OCI-LY7 (cell line): ENCODE results near the gene C17orf67. TPM values are rescaled to one million over a fixed set of nuclear protein-coding genes. Genes with fewer than 3 reads are reported as not detected.

Experiments
- BruUV-seq: library from RNA; stranded (reverse); fragments of 400-500 nt; replicated peaks from 2 replicates; lab custom pipeline; 2021; lab: Mats Ljungman, UMichigan
- CTCF ChIA-PET: fragments of 300-600 bp; sonication (Branson Sonifier 250); formaldehyde crosslinking; loops from one replicate; lab custom pipeline; 2022; ENCODE audit warnings: antibody characterized with exemption; ENCODE audit not compliant: unreplicated experiment; lab: Charles Lee
- POLR2A ChIA-PET: fragments of 300-600 bp; sonication (Branson Sonifier 250); formaldehyde crosslinking; loops from one replicate; lab custom pipeline; 2022; ENCODE audit warnings: antibody characterized with exemption; lab: Charles Lee
- DNase-seq: peaks from one replicate; pipeline ENCODE4 v3.0.0-alpha.2; 2015; ENCODE audit warnings: low spot score
- H2AFZ ChIP-seq: fragments of 200-600 bp; sonication (generic), shearing (Covaris generic); 2 replicates; pipeline ENCODE4 v1.6.1; 2014; ENCODE audit warnings: mild to moderate bottlenecking, antibody characterized with exemption, low read length, moderate library complexity
- H3K27ac ChIP-seq: fragments of 200-600 bp; sonication (generic); 2 replicates; pipeline ENCODE4 v1.5.1; 2014; ENCODE audit warnings: mixed run types, low read depth, mild to moderate bottlenecking, moderate library complexity, low read length, inconsistent platforms; ENCODE audit not compliant: poor library complexity, severe bottlenecking
- H3K36me3 ChIP-seq: fragments of 200-600 bp; sonication (generic); 2 replicates; pipeline ENCODE4 v1.6.1; 2014; ENCODE audit warnings: mild to moderate bottlenecking, antibody characterized with exemption, low read length, moderate library complexity, mixed read lengths; ENCODE audit not compliant: insufficient read depth
- H3K4me1 ChIP-seq: fragments of 200-600 bp; sonication (generic); 2 replicates; pipeline ENCODE4 v1.5.1; 2014; ENCODE audit warnings: mild to moderate bottlenecking, low read length; ENCODE audit not compliant: insufficient read depth, poor library complexity, severe bottlenecking
- H3K4me2 ChIP-seq: fragments of 200-600 bp; sonication (generic); 2 replicates; pipeline ENCODE4 v1.6.1; 2014; ENCODE audit warnings: mild to moderate bottlenecking, low read length
- H3K4me3 ChIP-seq: fragments of 200-600 bp; sonication (generic); 2 replicates; pipeline ENCODE4 v1.5.1; 2014; ENCODE audit warnings: mild to moderate bottlenecking, low read depth, low read length; ENCODE audit not compliant: poor library complexity, severe bottlenecking
- H3K79me2 ChIP-seq: fragments of 200-600 bp; sonication (generic); 2 replicates; pipeline ENCODE4 v1.6.1; 2016; ENCODE audit warnings: low read depth, mild to moderate bottlenecking, low read length, moderate library complexity, mixed read lengths; ENCODE audit not compliant: insufficient read depth
- H3K9me2 ChIP-seq: fragments of 200-600 bp; sonication (generic); 2 replicates; pipeline ENCODE4 v1.6.1; 2016; ENCODE audit warnings: mild to moderate bottlenecking, low read length, mixed read lengths; ENCODE audit not compliant: insufficient read depth
- H3K9me3 ChIP-seq: fragments of 200-600 bp; sonication (generic); 2 replicates; pipeline ENCODE4 v1.6.1; 2014; ENCODE audit warnings: mild to moderate bottlenecking, mixed run types, low read length, mixed read lengths
- H4K20me1 ChIP-seq: fragments of 200-600 bp; sonication (generic); 2 replicates; pipeline ENCODE4 v1.6.1; 2014; ENCODE audit warnings: mild to moderate bottlenecking, antibody characterized with exemption, low read length, moderate library complexity, mixed read lengths; ENCODE audit not compliant: insufficient read depth
- EZH2phosphoT487 ChIP-seq: fragments of 200-600 bp; sonication (generic); IDR thresholded peaks from 2 replicates; pipeline ENCODE4 v1.6.1; 2018; ENCODE audit warnings: low read depth, borderline replicate concordance, mild to moderate bottlenecking, mixed run types, antibody characterized with exemption, low read length, moderate library complexity, mixed read lengths
- intact Hi-C: fragments of 100-400 bp; cut with micrococcal nuclease; formaldehyde crosslinking; loops from one replicate; pipeline ENCODE4 v1.10.0; 2022; ENCODE audit not compliant: unreplicated experiment
- total RNA-seq, 2 experiments: library from RNA; depleted of rRNA in 1 of 2; stranded (reverse); fragments of >200 nt in 1 of 2; shearing (Covaris generic) in 1 of 2; gene quantifications; 2 replicates each; pipeline ENCODE4 v1.2.3, GENCODE V29; 2014 to 2022
- TF ChIP-seq, protein P1 (sequence below): fragments of 200-600 bp; sonication (generic); conservative IDR thresholded peaks from 2 replicates; pipeline ENCODE4 v1.5.1; 2014; ENCODE audit warnings: mild to moderate bottlenecking, antibody characterized with exemption, low read length, moderate library complexity, mixed read lengths

C17orf67 gene
- total RNA-seq, 2 experiments from 2014 or later, result 5.2 to 5.4 TPM

DNA sequence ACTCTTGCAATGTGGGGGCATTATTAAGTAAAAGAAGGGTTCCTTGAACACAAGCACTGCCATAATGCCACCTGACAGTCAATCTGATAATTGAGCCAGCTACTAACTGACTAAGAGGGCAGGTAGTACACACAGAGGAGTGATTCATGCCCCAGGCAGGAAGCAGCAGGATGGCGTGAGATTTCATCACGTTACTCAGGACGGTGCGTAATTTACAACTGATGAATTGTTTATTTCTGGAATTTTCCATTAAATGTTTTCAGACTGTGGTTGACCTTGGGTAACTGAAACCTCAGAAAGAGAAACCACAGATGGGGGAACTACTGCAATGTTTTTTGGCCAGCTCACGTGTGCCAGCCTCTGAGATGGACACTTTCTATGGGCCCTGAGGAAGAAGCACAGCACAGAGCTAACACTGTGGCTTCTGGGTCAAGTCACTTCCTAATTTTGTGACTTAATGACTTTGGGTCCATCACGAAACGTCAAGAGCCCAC, 46.7 kb downstream of the C17orf67 start:
- Histone ChIP-seq H3K9me2 (no peaks in the 10 kb centered on the region), H2AFZ (no peak overlapping the region; the same call in 1 of the 2 replicates), H4K20me1 (no peaks in the 10 kb centered on the region), H3K79me2 (no peaks in the 10 kb centered on the region), H3K9me3 (no peaks in the 10 kb centered on the region), H3K4me3 (no peak overlapping the region), H3K27ac (no peak overlapping the region), H3K4me1 (no peaks in the 10 kb centered on the region), H3K4me2 (peak overlapping the region; percentile 11; the same call in 1 of the 2 replicates), H3K36me3 (no peaks in the 10 kb centered on the region)
- CTCF ChIA-PET, result no interaction called here
- intact Hi-C loops, result no loop called here
- TF ChIP-seq EZH2phosphoT487, result no peak
- TF ChIP-seq, protein P1, sequence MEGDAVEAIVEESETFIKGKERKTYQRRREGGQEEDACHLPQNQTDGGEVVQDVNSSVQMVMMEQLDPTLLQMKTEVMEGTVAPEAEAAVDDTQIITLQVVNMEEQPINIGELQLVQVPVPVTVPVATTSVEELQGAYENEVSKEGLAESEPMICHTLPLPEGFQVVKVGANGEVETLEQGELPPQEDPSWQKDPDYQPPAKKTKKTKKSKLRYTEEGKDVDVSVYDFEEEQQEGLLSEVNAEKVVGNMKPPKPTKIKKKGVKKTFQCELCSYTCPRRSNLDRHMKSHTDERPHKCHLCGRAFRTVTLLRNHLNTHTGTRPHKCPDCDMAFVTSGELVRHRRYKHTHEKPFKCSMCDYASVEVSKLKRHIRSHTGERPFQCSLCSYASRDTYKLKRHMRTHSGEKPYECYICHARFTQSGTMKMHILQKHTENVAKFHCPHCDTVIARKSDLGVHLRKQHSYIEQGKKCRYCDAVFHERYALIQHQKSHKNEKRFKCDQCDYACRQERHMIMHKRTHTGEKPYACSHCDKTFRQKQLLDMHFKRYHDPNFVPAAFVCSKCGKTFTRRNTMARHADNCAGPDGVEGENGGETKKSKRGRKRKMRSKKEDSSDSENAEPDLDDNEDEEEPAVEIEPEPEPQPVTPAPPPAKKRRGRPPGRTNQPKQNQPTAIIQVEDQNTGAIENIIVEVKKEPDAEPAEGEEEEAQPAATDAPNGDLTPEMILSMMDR, result no peak
- BruUV-seq, result no TSS peak
- DNase-seq, result peak; percentile 6
- POLR2A ChIA-PET, result interaction anchor here (0.5 kb wide), 1 partner anchor 761 kb away, joined by 5 read pairs; no protein-coding TSS in a partner anchor

- ChIA-PET POLR2A (interaction anchor here (0.5 kb wide), 1 partner anchor 762 kb away, joined by 5 read pairs; no protein-coding TSS in a partner anchor), CTCF (no interaction called here)
- no peak for DNase-seq
- Histone ChIP-seq H3K4me1 (no peaks in the 10 kb centered on the region), H3K79me2 (no peaks in the 10 kb centered on the region), H3K27ac (no peak overlapping the region), H3K4me3 (no peak overlapping the region), H4K20me1 (no peaks in the 10 kb centered on the region), H3K9me3 (no peaks in the 10 kb centered on the region), H3K4me2 (no peak overlapping the region), H2AFZ (no peak overlapping the region), H3K36me3 (no peaks in the 10 kb centered on the region), H3K9me2 (no peaks in the 10 kb centered on the region)
- BruUV-seq, result no TSS peak
- no peak for TF ChIP-seq EZH2phosphoT487
- intact Hi-C loops, result no loop called here
Measured at GRCh38 chr17:56785997-56786680, 47.6 kb downstream of the C17orf67 start.

DNA sequence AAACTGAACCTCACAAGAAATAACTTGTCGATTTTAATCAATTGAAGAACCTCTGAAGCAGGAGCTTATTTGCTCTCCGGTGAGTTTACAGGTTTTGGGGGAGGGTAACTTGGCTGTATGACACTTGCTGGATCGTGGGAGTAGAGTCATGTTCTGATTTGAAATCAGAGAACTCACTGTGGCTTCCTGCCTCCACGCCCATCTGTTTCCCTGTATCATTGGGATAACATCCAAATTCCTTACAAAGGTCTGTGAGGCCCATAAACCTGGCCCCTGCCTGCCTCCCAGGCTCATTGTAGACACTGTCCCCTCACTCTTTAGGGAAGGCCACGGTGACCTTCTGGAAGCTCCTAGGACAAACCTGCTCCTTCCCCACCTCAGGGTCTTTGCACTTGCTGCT, 48.3 kb downstream of the C17orf67 start:
- intact Hi-C loops, result no loop called here
- no peaks in the 10 kb centered on the region for H3K79me2 ChIP-seq
- BruUV-seq, result no TSS peak
- no peak overlapping the region for H2AFZ ChIP-seq
- H3K27ac ChIP-seq, result no peak overlapping the region
- H3K9me3 ChIP-seq, result no peaks in the 10 kb centered on the region
- H3K9me2 ChIP-seq, result no peaks in the 10 kb centered on the region
- H3K4me1 ChIP-seq, result peaks cover 3% of the 10 kb centered on the region
- no peak overlapping the region for H3K4me3 ChIP-seq
- TF ChIP-seq, protein P1, result no peak
- TF ChIP-seq EZH2phosphoT487, result no peak
- ChIA-PET POLR2A (interaction anchor here (1.1 kb wide), 1 partner anchor 13 kb away, joined by 3 read pairs; no protein-coding TSS in a partner anchor), CTCF (no interaction called here)
- no peak for DNase-seq
- no peaks in the 10 kb centered on the region for H3K36me3 ChIP-seq
- no peak overlapping the region for H3K4me2 ChIP-seq
- no peaks in the 10 kb centered on the region for H4K20me1 ChIP-seq
